Suprapubic skin (tissue), 4 donors: ENCODE data around the gene ROPN1L.

Source experiments
- CTCF ChIP-seq, 2 donors: fragments of 200-600 bp in 1 of 2; fragments of 450-650 bp in 1 of 2; sonication (generic) in 1 of 2; IDR thresholded peaks; one replicate each; pipeline ENCODE4 v1.5.1; 2016 to 2019; ENCODE audit warnings: antibody characterized with exemption in 2 of 2, mild to moderate bottlenecking in 1 of 2, moderate library complexity in 1 of 2
- POLR2A ChIP-seq, 2 donors: fragments of 450-650 bp; IDR thresholded peaks; one replicate each; pipeline ENCODE4 v1.6.1; 2017; ENCODE audit warnings: antibody characterized with exemption in 2 of 2, mild to moderate bottlenecking in 2 of 2, moderate library complexity in 2 of 2
- POLR2AphosphoS5 ChIP-seq, 3 donors: sonication (generic); formaldehyde crosslinking; IDR thresholded peaks; one replicate each; pipeline ENCODE4 v1.6.1; 2017; ENCODE audit warnings: antibody characterized with exemption in 3 of 3

- TF ChIP-seq CTCF (IDR thresholded peaks at IDR 0.05) (no peak), POLR2A (IDR thresholded peaks at IDR 0.05) (no peak), POLR2AphosphoS5 (IDR thresholded peaks at IDR 0.05) (no peak)
These were observed 4.8 kb downstream of the ROPN1L start for GRCh38 chr5:10446490-10446889.
